Keratinocyte (primary cell): ENCODE data around the gene PSG3. TPM values are rescaled to one million over a fixed set of nuclear protein-coding genes. Genes with fewer than 3 reads are reported as not detected.
"Not testable (repeated sequence)": the region's sequence is repeated elsewhere in the genome, so short reads cannot be mapped to it uniquely, and the experiment has no call there.

Experiments
- DNase-seq: peaks from one replicate; pipeline ENCODE4 v3.0.0-alpha.2; 2011; ENCODE audit warnings: low read depth, missing footprints, low spot score
- FAIRE-seq: peaks from 2 replicates; lab custom pipeline; 2011; peaks lifted over from hg19 to GRCh38; lab: Jason Lieb, UNC
- H2AFZ ChIP-seq: 2 replicates; pipeline ENCODE4 v1.6.0; 2012; ENCODE audit warnings: low read length, control low read depth, inconsistent platforms; ENCODE audit not compliant: control insufficient read depth
- H3K27ac ChIP-seq: 2 replicates; pipeline ENCODE4 v1.5.1; 2011; ENCODE audit warnings: low read length; ENCODE audit not compliant: control insufficient read depth, insufficient read depth
- H3K27me3 ChIP-seq: 3 replicates; pipeline ENCODE4 v1.6.0; 2011; ENCODE audit warnings: low read length; ENCODE audit not compliant: control insufficient read depth, insufficient read depth; ENCODE audit errors: extremely low read depth
- H3K36me3 ChIP-seq, 2 experiments: 2 replicates in 1 of 2; 3 replicates in 1 of 2; pipeline ENCODE4 v1.5.1; 2011; ENCODE audit warnings: low read length in 2 of 2, mild to moderate bottlenecking in 1 of 2; ENCODE audit not compliant: control insufficient read depth in 2 of 2, insufficient read depth in 2 of 2; ENCODE audit errors: extremely low read depth in 1 of 2
- H3K4me1 ChIP-seq: 3 replicates; pipeline ENCODE4 v1.5.1; 2011; ENCODE audit warnings: low read length; ENCODE audit not compliant: control insufficient read depth, insufficient read depth; ENCODE audit errors: extremely low read depth
- H3K4me2 ChIP-seq: 3 replicates; pipeline ENCODE4 v1.6.0; 2011; ENCODE audit warnings: low read depth, low read length; ENCODE audit not compliant: control insufficient read depth, insufficient read depth; ENCODE audit errors: extremely low read depth
- H3K4me3 ChIP-seq, 3 experiments: fragments of 200-600 bp in 1 of 3; sonication (generic) in 1 of 3; 2 replicates in 2 of 3; 3 replicates in 1 of 3; pipeline ENCODE4 v1.5.1; 2011 to 2016; ENCODE audit warnings: low read length in 3 of 3, mild to moderate bottlenecking in 3 of 3, control low read depth in 2 of 3, inconsistent platforms in 1 of 3, low read depth in 1 of 3, mixed read lengths in 1 of 3, mixed run types in 1 of 3, moderate library complexity in 1 of 3; ENCODE audit not compliant: control insufficient read depth in 2 of 3, insufficient read depth in 2 of 3; ENCODE audit errors: extremely low read depth in 1 of 3
- H3K79me2 ChIP-seq: 2 replicates; pipeline ENCODE4 v1.6.0; 2012; ENCODE audit warnings: low read length; ENCODE audit not compliant: control insufficient read depth, insufficient read depth
- H3K9ac ChIP-seq: 3 replicates; pipeline ENCODE4 v1.6.0; 2011; ENCODE audit warnings: low read length; ENCODE audit not compliant: control insufficient read depth, insufficient read depth; ENCODE audit errors: extremely low read depth
- H3K9me1 ChIP-seq: 3 replicates; pipeline ENCODE4 v1.6.0; 2011; ENCODE audit warnings: low read length; ENCODE audit not compliant: control insufficient read depth, insufficient read depth; ENCODE audit errors: extremely low read depth
- H3K9me3 ChIP-seq: 2 replicates; pipeline ENCODE4 v1.5.1; 2012; ENCODE audit warnings: low read depth, low read length; ENCODE audit not compliant: control insufficient read depth
- H4K20me1 ChIP-seq: 3 replicates; pipeline ENCODE4 v1.6.0; 2011; ENCODE audit warnings: low read length; ENCODE audit not compliant: control insufficient read depth, insufficient read depth; ENCODE audit errors: extremely low read depth
- dilution Hi-C: fragments of 300-500 bp; cut with MboI; formaldehyde crosslinking; loops from one replicate; pipeline ENCODE4 v1.7.0; 2020; ENCODE audit warnings: low sequenced_read_pairs; ENCODE audit not compliant: extremely low pct_ligation_motif_present
- polyA plus RNA-seq, 5 experiments: library from polyadenylated mRNA; depleted of rRNA in 3 of 5; stranded (reverse) in 3 of 5; stranded (forward) in 1 of 5; unstranded in 1 of 5; fragments of >200 nt; gene quantifications; 1 replicate in 1 of 5; 2 replicates in 3 of 5; 3 replicates in 1 of 5; pipeline versions ENCODE4 v1.2.1 to v1.2.3, GENCODE V29; 2011 to 2012; ENCODE audit warnings: missing spikeins in 2 of 5, low read depth in 1 of 5, low replicate concordance in 1 of 5
- TF ChIP-seq, protein P1 (sequence below), 3 experiments: IDR thresholded peaks in 1 of 3; conservative IDR thresholded peaks in 1 of 3; optimal IDR thresholded peaks in 1 of 3; 2 replicates in 2 of 3; 3 replicates in 1 of 3; pipeline versions ENCODE3 to v1.5.1; 2011; ENCODE audit warnings: low read length in 3 of 3, mild to moderate bottlenecking in 3 of 3, moderate library complexity in 2 of 3, control low read depth in 1 of 3, inconsistent platforms in 1 of 3; ENCODE audit not compliant: insufficient read depth in 2 of 3; ENCODE audit errors: extremely low read depth in 1 of 3

Gene PSG3
- polyA plus RNA-seq, 1 donor (not counting 4 experiments of a cell fraction or from before 2014, with no cell fraction given): not detected

DNA sequence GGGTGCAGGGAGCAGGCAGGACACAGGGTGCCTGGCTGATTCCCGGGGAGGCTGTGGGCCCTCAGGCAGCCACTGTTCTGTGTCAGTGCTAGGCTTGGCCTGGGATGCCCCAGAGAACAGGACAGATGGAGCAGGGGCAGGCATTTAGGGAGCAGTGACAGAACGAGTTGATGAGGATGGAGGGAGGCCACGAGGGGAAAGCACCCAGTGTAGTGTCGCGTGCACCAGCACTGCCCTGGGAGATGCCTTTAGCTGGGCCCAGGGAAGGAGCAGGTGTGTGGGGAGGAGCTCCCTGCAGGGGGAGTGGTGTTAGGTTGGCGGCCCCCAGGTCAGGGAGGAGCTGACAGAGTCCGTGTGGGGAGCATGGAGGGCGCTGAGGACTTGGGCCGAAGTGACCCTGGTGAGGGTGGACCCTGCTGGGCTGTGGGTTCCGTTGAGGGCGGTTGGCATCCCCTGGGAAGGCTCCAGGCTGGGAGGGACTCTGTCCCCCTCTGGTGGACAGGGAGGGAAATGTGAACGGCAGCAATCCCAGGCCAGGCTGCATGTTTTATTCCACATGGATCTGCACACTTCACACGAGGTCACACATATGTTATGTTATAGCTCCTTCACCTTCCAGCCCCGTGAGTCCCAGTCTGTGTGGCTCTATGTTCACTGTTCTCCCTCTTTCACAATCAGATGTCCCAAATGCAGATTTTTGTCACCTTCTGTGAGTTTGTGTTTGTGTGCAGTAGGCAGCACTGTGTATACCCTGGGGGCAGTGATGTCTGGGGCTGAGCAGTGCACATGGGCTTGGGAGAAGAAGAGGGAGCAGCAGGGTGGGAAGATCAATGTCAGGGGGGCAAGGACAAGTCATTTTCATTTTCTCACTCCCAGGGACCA is 1.7 kb upstream of the PSG3 start:
- H3K9ac ChIP-seq, H4K20me1 ChIP-seq, H3K36me3 ChIP-seq, H3K4me3 ChIP-seq, H3K27ac ChIP-seq, H3K4me2 ChIP-seq, DNase-seq, H3K9me1 ChIP-seq, H3K79me2 ChIP-seq, FAIRE-seq, H2AFZ ChIP-seq, H3K9me3 ChIP-seq, H3K27me3 ChIP-seq, dilution Hi-C loops: not testable (repeated sequence)
- H3K4me1 ChIP-seq: peaks cover 12% of the 10 kb centered on the region
- TF ChIP-seq, protein P1, sequence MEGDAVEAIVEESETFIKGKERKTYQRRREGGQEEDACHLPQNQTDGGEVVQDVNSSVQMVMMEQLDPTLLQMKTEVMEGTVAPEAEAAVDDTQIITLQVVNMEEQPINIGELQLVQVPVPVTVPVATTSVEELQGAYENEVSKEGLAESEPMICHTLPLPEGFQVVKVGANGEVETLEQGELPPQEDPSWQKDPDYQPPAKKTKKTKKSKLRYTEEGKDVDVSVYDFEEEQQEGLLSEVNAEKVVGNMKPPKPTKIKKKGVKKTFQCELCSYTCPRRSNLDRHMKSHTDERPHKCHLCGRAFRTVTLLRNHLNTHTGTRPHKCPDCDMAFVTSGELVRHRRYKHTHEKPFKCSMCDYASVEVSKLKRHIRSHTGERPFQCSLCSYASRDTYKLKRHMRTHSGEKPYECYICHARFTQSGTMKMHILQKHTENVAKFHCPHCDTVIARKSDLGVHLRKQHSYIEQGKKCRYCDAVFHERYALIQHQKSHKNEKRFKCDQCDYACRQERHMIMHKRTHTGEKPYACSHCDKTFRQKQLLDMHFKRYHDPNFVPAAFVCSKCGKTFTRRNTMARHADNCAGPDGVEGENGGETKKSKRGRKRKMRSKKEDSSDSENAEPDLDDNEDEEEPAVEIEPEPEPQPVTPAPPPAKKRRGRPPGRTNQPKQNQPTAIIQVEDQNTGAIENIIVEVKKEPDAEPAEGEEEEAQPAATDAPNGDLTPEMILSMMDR (optimal IDR thresholded peaks at IDR 0.05 in 1 of 3, IDR thresholded peaks at IDR 0.05 in 1 of 3, conservative IDR thresholded peaks at IDR 0.05 in 1 of 3; ENCODE audit: extremely low read depth in 1 of 3, insufficient read depth in 2 of 3, low read length in 3 of 3): peak in 2 of 3 experiments; percentile 33 to 62

DNA sequence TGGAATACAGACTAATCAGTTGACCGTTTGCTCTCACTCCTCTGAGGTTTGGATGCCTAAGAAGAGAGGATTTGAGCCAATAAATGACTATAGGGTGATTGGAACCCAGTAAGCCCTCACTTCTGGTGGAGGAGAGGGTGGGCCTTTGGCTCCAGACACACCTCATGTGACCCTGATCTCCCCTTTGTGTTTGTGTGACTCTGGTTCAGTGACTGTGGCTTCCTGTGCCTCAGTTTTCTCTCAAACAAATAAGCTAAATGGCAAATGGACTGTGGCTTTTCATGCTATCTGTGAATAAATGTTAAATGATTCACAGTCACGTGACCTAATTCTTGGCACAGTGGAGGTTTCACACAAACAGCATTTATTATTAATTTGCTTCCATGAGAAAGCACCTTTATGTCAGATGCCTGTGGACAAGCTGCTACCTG is 2.7 kb downstream of the PSG3 start:
- H3K27me3 ChIP-seq, FAIRE-seq, H3K9me3 ChIP-seq, dilution Hi-C loops, H4K20me1 ChIP-seq, H3K36me3 ChIP-seq, H3K9ac ChIP-seq, DNase-seq, H3K79me2 ChIP-seq, H3K4me3 ChIP-seq, H3K9me1 ChIP-seq: not testable (repeated sequence)
- Histone ChIP-seq H3K4me1 (peaks cover 21% of the 10 kb centered on the region), H3K4me2 (peak overlapping the region; percentile 16), H3K27ac (peak overlapping the region; percentile 58), H2AFZ (peak overlapping the region; percentile 66)

DNA sequence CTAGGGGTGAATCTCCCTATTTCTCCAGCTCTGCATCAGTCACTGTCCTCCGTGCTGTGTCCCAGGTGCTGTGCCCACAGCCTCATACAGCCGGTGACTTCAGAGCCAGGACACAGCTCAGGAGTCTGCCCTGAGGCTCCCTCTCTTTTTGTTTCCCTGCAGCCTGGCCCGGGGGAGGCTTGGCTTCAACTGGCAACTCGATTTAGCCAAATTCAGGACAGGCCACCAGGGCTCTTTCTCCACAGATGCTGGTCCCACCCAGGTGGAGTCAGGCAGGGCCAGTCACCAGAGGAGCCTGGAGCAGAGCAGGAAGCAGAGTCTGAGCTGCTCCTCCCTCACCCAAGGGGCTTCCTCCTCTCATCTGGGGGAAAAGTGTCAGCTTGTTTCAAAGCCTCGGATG is 11.9 kb downstream of the PSG3 start:
- FAIRE-seq, H3K4me3 ChIP-seq, H3K27ac ChIP-seq, H3K27me3 ChIP-seq, dilution Hi-C loops, H4K20me1 ChIP-seq, H3K9me3 ChIP-seq, H3K79me2 ChIP-seq, DNase-seq, H3K4me2 ChIP-seq, H3K9me1 ChIP-seq, H2AFZ ChIP-seq, H3K36me3 ChIP-seq, H3K4me1 ChIP-seq, H3K9ac ChIP-seq: not testable (repeated sequence)

DNA sequence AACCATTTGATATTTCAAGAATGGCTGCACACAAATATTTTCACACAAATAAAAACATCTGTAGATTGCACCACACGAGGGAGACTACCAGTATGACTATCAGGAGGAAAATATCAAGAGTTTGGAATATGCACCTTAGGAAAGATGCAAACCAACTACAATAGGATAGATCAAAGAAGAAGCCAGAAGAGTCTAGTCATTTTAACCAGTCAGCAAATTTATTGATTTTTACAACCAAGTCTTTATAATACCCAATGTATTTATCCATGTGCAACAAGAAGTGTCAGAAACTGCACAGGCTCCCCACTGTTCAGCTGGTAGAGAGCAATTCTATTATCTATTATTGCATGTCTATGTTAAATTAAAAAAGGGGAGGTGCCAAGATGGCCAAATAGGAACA is 26.3 kb downstream of the PSG3 start:
- FAIRE-seq, H3K9ac ChIP-seq, H3K79me2 ChIP-seq, H3K36me3 ChIP-seq, H3K27ac ChIP-seq, H3K9me1 ChIP-seq, dilution Hi-C loops, H2AFZ ChIP-seq, H3K4me1 ChIP-seq, H3K9me3 ChIP-seq, H3K4me3 ChIP-seq, H3K4me2 ChIP-seq, DNase-seq, H4K20me1 ChIP-seq, H3K27me3 ChIP-seq: not testable (repeated sequence)
